CD4-positive, alpha-beta T cell treated with Interleukin-4 for 1 hour (primary cell): ENCODE data around the gene NEUROD1.

ENCODE experiments used
- DNase-seq, 2 donors: peaks; one replicate each; pipeline ENCODE4 v3.0.0-alpha.2; 2020 to 2022

Gene NEUROD1

GRCh38 chr2:181679544-181679979 is 755 bp downstream of the NEUROD1 start:
- no peak for DNase-seq

- no peak for DNase-seq
Measured at GRCh38 chr2:181678861-181679543, 1.3 kb downstream of the NEUROD1 start.

GRCh38 chr2:181677912-181678586 is 2.3 kb downstream of the NEUROD1 start:
- DNase-seq = peak; percentile 36

GRCh38 chr2:181675254-181675653 is 5.1 kb downstream of the NEUROD1 start:
- DNase-seq = no peak

- no peak for DNase-seq
Measured at GRCh38 chr2:181674461-181674860, 5.9 kb downstream of the NEUROD1 start.

- DNase-seq = no peak
Measured at GRCh38 chr2:181673173-181673572, 7.1 kb downstream of the NEUROD1 start.

GRCh38 chr2:181672255-181673008 is 7.9 kb downstream of the NEUROD1 start:
- no peak for DNase-seq

- no peak for DNase-seq
Measured at GRCh38 chr2:181670632-181671031, 9.7 kb downstream of the NEUROD1 start.

GRCh38 chr2:181667234-181667633 is 13.1 kb downstream of the NEUROD1 start:
- no peak for DNase-seq

GRCh38 chr2:181662287-181662686 is 18.0 kb downstream of the NEUROD1 start:
- no peak for DNase-seq

- no peak for DNase-seq
Measured at GRCh38 chr2:181660181-181660580, 20.1 kb downstream of the NEUROD1 start.

- DNase-seq = no peak
Measured at GRCh38 chr2:181658444-181658843, 21.9 kb downstream of the NEUROD1 start.

GRCh38 chr2:181657379-181657778 is 22.9 kb downstream of the NEUROD1 start:
- DNase-seq = no peak

- DNase-seq = peak in 1 of 2 donors; percentile 12
Measured at GRCh38 chr2:181656450-181657291, 23.6 kb downstream of the NEUROD1 start, which contains the start of gene CERKL. TSS of gene CERKL (minus strand) at chr2:181657105. CDS start at chr2:181657006, 99 bp downstream.

GRCh38 chr2:181655519-181655918 is 24.8 kb downstream of the NEUROD1 start:
- DNase-seq = no peak

- no peak for DNase-seq
Measured at GRCh38 chr2:181649436-181649979, 30.8 kb downstream of the NEUROD1 start.

GRCh38 chr2:181648478-181649155 is 31.7 kb downstream of the NEUROD1 start:
- no peak for DNase-seq

- no peak for DNase-seq
Measured at GRCh38 chr2:181646415-181646987, 33.8 kb downstream of the NEUROD1 start.

- DNase-seq = no peak
Measured at GRCh38 chr2:181643151-181643550, 37.2 kb downstream of the NEUROD1 start.

GRCh38 chr2:181642086-181642485 is 38.2 kb downstream of the NEUROD1 start:
- DNase-seq = no peak

GRCh38 chr2:181639686-181640085 is 40.6 kb downstream of the NEUROD1 start:
- DNase-seq = no peak
